OCI-LY7 (cell line): Measurements from ENCODE around the gene FGFRL1. TPM values are rescaled to one million over a fixed set of nuclear protein-coding genes. Genes with fewer than 3 reads are reported as not detected.

Experiments
- BruUV-seq: library from RNA; stranded (reverse); fragments of 400-500 nt; replicated peaks from 2 replicates; lab custom pipeline; 2021; lab: Mats Ljungman, UMichigan
- CTCF ChIA-PET: fragments of 300-600 bp; sonication (Branson Sonifier 250); formaldehyde crosslinking; loops from one replicate; lab custom pipeline; 2022; ENCODE audit warnings: antibody characterized with exemption; ENCODE audit not compliant: unreplicated experiment; lab: Charles Lee
- POLR2A ChIA-PET: fragments of 300-600 bp; sonication (Branson Sonifier 250); formaldehyde crosslinking; loops from one replicate; lab custom pipeline; 2022; ENCODE audit warnings: antibody characterized with exemption; lab: Charles Lee
- DNase-seq: peaks from one replicate; pipeline ENCODE4 v3.0.0-alpha.2; 2015; ENCODE audit warnings: low spot score
- H2AFZ ChIP-seq: fragments of 200-600 bp; sonication (generic), shearing (Covaris generic); 2 replicates; pipeline ENCODE4 v1.6.1; 2014; ENCODE audit warnings: mild to moderate bottlenecking, antibody characterized with exemption, low read length, moderate library complexity
- H3K27ac ChIP-seq: fragments of 200-600 bp; sonication (generic); 2 replicates; pipeline ENCODE4 v1.5.1; 2014; ENCODE audit warnings: mixed run types, low read depth, mild to moderate bottlenecking, moderate library complexity, low read length, inconsistent platforms; ENCODE audit not compliant: poor library complexity, severe bottlenecking
- H3K36me3 ChIP-seq: fragments of 200-600 bp; sonication (generic); 2 replicates; pipeline ENCODE4 v1.6.1; 2014; ENCODE audit warnings: mild to moderate bottlenecking, antibody characterized with exemption, low read length, moderate library complexity, mixed read lengths; ENCODE audit not compliant: insufficient read depth
- H3K4me1 ChIP-seq: fragments of 200-600 bp; sonication (generic); 2 replicates; pipeline ENCODE4 v1.5.1; 2014; ENCODE audit warnings: mild to moderate bottlenecking, low read length; ENCODE audit not compliant: insufficient read depth, poor library complexity, severe bottlenecking
- H3K4me2 ChIP-seq: fragments of 200-600 bp; sonication (generic); 2 replicates; pipeline ENCODE4 v1.6.1; 2014; ENCODE audit warnings: mild to moderate bottlenecking, low read length
- H3K4me3 ChIP-seq: fragments of 200-600 bp; sonication (generic); 2 replicates; pipeline ENCODE4 v1.5.1; 2014; ENCODE audit warnings: mild to moderate bottlenecking, low read depth, low read length; ENCODE audit not compliant: poor library complexity, severe bottlenecking
- H3K79me2 ChIP-seq: fragments of 200-600 bp; sonication (generic); 2 replicates; pipeline ENCODE4 v1.6.1; 2016; ENCODE audit warnings: low read depth, mild to moderate bottlenecking, low read length, moderate library complexity, mixed read lengths; ENCODE audit not compliant: insufficient read depth
- H3K9me2 ChIP-seq: fragments of 200-600 bp; sonication (generic); 2 replicates; pipeline ENCODE4 v1.6.1; 2016; ENCODE audit warnings: mild to moderate bottlenecking, low read length, mixed read lengths; ENCODE audit not compliant: insufficient read depth
- H3K9me3 ChIP-seq: fragments of 200-600 bp; sonication (generic); 2 replicates; pipeline ENCODE4 v1.6.1; 2014; ENCODE audit warnings: mild to moderate bottlenecking, mixed run types, low read length, mixed read lengths
- H4K20me1 ChIP-seq: fragments of 200-600 bp; sonication (generic); 2 replicates; pipeline ENCODE4 v1.6.1; 2014; ENCODE audit warnings: mild to moderate bottlenecking, antibody characterized with exemption, low read length, moderate library complexity, mixed read lengths; ENCODE audit not compliant: insufficient read depth
- CTCF ChIP-seq: fragments of 200-600 bp; sonication (generic); conservative IDR thresholded peaks from 2 replicates; pipeline ENCODE4 v1.5.1; 2014; ENCODE audit warnings: mild to moderate bottlenecking, antibody characterized with exemption, low read length, moderate library complexity, mixed read lengths
- EZH2phosphoT487 ChIP-seq: fragments of 200-600 bp; sonication (generic); IDR thresholded peaks from 2 replicates; pipeline ENCODE4 v1.6.1; 2018; ENCODE audit warnings: low read depth, borderline replicate concordance, mild to moderate bottlenecking, mixed run types, antibody characterized with exemption, low read length, moderate library complexity, mixed read lengths
- intact Hi-C: fragments of 100-400 bp; cut with micrococcal nuclease; formaldehyde crosslinking; loops from one replicate; pipeline ENCODE4 v1.10.0; 2022; ENCODE audit not compliant: unreplicated experiment
- total RNA-seq, 2 experiments: library from RNA; depleted of rRNA in 1 of 2; stranded (reverse); fragments of >200 nt in 1 of 2; shearing (Covaris generic) in 1 of 2; gene quantifications; 2 replicates each; pipeline ENCODE4 v1.2.3, GENCODE V29; 2014 to 2022

FGFRL1 gene
- total RNA-seq, 2 experiments from 2014 or later, result 1.4 to 2.7 TPM

- Histone ChIP-seq H3K4me2 (no peak overlapping the region), H3K4me1 (no peaks in the 10 kb centered on the region), H3K9me3 (no peaks in the 10 kb centered on the region), H3K9me2 (no peaks in the 10 kb centered on the region), H4K20me1 (no peaks in the 10 kb centered on the region), H3K4me3 (no peak overlapping the region), H3K27ac (no peak overlapping the region), H2AFZ (no peak overlapping the region), H3K79me2 (no peaks in the 10 kb centered on the region), H3K36me3 (no peaks in the 10 kb centered on the region)
- no TSS peak for BruUV-seq
- CTCF ChIA-PET, result no interaction called here
- intact Hi-C loops, result no loop called here
- TF ChIP-seq EZH2phosphoT487 (no peak), CTCF (no peak)
- no peak for DNase-seq
- POLR2A ChIA-PET, result interaction anchor here (0.5 kb wide), 1 partner anchor 181 kb away, joined by 4 read pairs; no protein-coding TSS in a partner anchor
Observed at GRCh38 chr4:996030-996996, 15.1 kb upstream of the FGFRL1 start.

DNA sequence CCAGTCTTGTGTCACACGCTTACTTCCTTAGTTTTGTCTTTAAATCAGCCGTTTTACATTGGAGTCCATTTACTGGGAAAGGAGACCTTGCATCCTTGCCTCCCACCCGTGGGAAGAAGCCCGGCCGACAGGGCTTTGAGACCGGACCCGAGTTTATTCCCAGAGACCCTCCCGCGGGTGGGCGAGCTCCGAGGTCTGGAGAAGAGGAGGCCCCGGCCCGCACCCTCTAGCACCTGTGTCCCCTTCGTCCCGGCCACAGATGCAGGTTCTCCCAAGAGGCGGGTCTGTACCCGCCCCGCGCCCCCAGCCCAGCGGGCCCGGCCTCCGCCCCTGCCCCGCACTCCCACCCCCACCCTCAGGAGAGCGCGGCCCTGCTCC is 14.4 kb upstream of the FGFRL1 start:
- Histone ChIP-seq H3K4me2 (no peak overlapping the region), H3K9me2 (no peaks in the 10 kb centered on the region), H3K27ac (no peak overlapping the region), H4K20me1 (no peaks in the 10 kb centered on the region), H3K9me3 (no peaks in the 10 kb centered on the region), H2AFZ (no peak overlapping the region), H3K79me2 (no peaks in the 10 kb centered on the region), H3K4me1 (no peaks in the 10 kb centered on the region), H3K4me3 (no peak overlapping the region), H3K36me3 (no peaks in the 10 kb centered on the region)
- ChIA-PET POLR2A (no interaction called here), CTCF (no interaction called here)
- intact Hi-C loops, result no loop called here
- TF ChIP-seq CTCF, result no peak
- TF ChIP-seq EZH2phosphoT487, result no peak
- no TSS peak for BruUV-seq
- DNase-seq, result no peak
